ENCODE results near the gene CYB561D1.

GRCh38 chr1:109491372-109491771 lies 2.5 kb upstream of the CYB561D1 start:
- TF ChIP-seq CTCF (conservative IDR thresholded peaks at IDR 0.05; ENCODE audit: low read length): no peak
- TF ChIP-seq EZH2phosphoT487 (IDR thresholded peaks at IDR 0.05; ENCODE audit: borderline replicate concordance): no peak

Data from Loucy (cell line).